ENCODE data around the gene SLC6A15.

- TF ChIP-seq, protein P1, sequence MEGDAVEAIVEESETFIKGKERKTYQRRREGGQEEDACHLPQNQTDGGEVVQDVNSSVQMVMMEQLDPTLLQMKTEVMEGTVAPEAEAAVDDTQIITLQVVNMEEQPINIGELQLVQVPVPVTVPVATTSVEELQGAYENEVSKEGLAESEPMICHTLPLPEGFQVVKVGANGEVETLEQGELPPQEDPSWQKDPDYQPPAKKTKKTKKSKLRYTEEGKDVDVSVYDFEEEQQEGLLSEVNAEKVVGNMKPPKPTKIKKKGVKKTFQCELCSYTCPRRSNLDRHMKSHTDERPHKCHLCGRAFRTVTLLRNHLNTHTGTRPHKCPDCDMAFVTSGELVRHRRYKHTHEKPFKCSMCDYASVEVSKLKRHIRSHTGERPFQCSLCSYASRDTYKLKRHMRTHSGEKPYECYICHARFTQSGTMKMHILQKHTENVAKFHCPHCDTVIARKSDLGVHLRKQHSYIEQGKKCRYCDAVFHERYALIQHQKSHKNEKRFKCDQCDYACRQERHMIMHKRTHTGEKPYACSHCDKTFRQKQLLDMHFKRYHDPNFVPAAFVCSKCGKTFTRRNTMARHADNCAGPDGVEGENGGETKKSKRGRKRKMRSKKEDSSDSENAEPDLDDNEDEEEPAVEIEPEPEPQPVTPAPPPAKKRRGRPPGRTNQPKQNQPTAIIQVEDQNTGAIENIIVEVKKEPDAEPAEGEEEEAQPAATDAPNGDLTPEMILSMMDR (IDR thresholded peaks at IDR 0.05; ENCODE audit: control extremely low read depth in 1 of 3, insufficient read depth in 1 of 3, low read depth in 1 of 3, low read length in 3 of 3), result no peak
- TF ChIP-seq EP300 (IDR thresholded peaks at IDR 0.05; ENCODE audit: borderline replicate concordance in 1 of 2, low read depth in 2 of 2, low read length in 2 of 2) (no peak), KDM5A (IDR thresholded peaks at IDR 0.05; ENCODE audit: low read length) (no peak), TAF7 (optimal IDR thresholded peaks at IDR 0.05; ENCODE audit: borderline replicate concordance, low read depth, low read length) (no peak), USF2 (IDR thresholded peaks at IDR 0.05; ENCODE audit: low read length) (no peak)
Observed at GRCh38 chr12:84960918-84961317, 48.3 kb upstream of the SLC6A15 start.
